HG02938 (cell line): ENCODE measurements around the gene CCNQ.

Experiments used
- ATAC-seq: cut with Tn5 transposase; IDR thresholded peaks from one replicate; pipeline ENCODE4 v1.9.1; 2021; ENCODE audit warnings: mild to moderate bottlenecking, moderate library complexity; ENCODE audit not compliant: unreplicated experiment

CCNQ gene

DNA sequence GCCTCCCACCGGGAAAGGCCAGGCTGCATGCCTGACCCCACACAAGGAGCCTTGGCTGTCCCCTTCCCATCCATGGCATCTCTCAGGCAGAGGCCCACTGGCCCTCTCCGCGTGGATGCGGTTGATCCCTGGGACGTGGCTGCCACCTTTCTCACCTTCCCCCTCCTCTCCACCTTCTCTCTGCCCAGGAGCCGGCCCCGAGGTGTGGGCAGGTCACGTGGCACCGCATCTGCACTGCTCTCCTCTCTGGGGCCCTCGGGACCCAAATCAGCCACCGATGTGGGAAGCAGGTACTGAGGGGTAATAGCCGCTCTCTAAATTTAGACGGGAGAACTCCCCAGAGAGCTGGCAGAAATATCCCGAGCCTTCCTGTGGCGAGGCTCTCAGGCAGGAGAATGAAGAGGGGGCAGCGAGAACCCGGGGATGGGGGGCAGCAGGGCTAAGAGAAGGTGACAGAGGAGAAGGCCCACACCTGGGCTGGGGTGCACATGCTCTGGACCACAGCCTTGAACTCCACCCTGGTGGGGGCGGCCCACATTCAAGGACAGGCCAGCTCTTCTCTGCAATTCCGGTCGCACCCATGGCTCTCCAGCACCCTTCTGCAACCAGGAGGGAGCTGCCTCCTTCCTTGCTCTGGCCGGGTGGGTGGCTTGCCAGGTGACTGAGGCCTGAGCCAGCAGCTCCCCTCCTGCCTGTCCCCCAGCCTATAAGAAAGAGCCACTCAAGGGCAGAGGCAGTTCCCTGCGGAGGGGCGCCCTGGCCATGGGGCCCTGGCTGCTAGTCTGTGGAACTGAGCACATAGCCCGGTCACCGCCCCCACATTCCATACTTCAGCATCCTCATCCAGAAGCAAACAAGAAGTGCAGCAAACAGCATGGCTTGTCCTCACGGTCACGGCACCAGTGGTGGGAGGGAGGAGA lies 38.4 kb upstream of the CCNQ start:
- no peak for ATAC-seq

- no peak for ATAC-seq
Measured at GRCh38 chrX:153636716-153637115, 37.8 kb upstream of the CCNQ start.

DNA sequence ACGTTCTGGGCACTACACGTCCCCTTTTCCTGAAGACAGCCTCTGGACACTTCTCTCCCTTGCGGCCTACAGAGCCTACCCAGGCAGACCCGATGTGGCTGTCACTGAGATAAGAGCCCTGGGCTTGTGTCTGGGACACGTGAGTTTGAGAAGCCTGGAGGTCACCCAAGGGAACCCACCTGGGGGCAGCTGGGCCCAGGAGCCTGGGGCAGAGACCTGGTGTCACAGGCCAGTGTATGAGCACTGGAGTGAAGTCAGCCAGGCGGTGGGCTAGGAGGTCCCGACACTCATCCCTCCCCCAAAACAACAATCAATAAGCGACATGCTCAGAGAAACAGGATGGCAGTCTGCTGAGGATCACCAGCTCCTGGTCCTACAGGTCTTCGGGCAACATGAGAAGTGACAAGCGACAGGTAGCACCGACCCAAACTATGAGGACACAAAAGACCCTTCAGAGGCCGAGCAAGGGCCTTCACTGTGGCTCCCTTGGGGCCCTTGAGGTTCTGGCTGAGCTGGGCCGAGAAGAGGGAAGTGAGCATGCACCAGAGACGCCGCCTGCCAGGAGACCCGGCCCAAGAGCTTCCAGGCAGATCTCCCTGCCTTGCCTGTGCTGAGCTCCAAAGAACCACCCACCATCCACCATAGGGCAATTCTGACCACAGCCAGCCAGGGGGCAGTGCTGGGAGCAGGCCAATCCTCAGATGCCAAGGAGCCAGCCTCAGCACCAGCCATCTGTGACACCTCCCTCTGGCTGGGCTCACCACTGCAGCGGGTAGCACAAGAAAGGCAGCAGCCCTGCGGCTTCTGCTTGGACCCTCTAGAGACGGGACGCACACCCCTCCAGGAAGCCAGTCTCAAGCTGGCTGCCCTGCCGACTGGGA lies 37.1 kb upstream of the CCNQ start:
- ATAC-seq: no peak

GRCh38 chrX:153635388-153635787 lies 36.4 kb upstream of the CCNQ start:
- no peak for ATAC-seq

DNA sequence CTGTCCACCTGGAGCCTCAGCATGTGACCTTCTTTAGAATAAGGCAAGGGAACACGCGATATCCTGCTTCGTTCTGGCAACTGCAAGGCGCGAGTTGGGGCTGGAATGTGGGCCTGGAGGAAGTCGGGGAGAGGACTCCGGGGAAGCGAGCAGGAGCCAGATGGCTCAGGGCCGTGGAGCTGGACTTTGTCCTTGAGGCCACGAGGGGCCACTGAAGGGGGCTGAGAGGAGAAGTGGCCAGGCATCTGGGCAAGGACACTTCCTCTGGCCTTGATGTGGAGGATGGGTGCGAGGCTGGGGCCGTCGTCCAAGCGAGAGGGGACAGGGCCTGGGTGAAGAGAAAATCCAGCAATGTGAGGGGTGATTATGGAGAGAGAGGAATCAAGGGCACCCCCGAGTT lies 35.9 kb upstream of the CCNQ start:
- ATAC-seq: no peak

DNA sequence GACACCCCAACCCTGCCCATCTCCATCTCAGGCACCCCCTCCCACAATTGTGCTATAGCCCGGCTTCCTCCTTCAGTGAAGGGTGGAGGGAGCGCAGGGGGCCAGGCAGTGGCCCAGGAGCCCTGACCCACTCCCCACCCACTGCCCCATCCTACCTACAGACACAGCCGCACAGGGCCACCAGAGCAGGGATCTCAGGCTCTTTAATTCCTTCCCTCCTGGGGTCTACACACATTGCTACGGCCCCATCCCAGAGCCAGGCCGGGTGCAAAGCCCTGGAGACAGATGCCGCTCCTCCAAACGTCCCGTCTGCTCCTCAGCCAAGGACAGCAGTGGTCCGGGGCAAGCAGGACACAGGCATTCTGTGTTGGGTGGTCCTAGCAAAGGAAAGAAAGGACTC lies 35.3 kb upstream of the CCNQ start:
- no peak for ATAC-seq

DNA sequence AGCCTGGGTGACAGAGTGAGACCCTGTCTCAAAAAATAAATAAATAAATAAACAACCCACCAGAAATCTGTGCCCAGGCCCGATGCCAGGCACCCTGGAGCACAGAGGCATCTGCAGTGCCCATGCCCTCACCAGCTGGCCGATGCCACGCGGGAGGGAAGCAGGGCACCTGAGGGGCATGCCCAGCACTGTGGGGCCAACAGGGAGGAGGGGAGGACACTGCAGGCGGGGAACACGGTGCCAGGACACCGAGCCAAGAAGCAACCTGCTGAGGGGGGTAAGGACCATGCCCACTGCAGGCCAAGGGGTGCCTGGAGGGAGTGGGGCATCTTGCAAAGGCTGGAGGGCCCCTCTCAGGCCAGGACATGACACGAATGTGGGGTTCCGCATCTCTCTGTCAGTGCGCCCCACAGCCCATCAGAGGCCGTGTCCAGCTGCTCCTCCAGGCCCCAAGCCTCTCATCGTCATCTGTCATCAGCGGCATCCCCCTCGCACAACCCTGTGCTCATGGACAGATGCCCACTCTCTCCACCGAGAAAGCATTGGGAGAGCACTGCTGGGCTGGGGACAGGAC lies 34.8 kb upstream of the CCNQ start:
- ATAC-seq: no peak

DNA sequence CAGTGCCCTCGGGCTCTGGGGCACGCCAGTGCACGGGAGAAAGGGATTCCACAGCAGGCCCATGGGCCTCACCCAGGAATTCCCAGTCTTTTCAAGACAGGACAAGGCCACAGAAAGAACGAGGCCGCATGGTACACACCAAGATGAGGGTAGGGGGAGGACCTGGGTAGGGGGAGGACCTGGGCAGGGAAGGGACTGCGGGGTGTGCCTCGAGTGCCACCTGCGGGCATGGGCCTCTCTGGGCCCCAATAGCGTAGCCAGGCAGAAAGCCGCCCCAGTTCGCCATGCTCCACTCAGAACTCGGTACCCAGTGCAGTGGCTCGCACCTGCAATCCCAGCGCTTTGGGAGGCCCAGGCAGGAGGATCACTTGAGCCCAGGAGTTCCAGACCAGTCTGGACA lies 34.1 kb upstream of the CCNQ start:
- no peak for ATAC-seq

- ATAC-seq: no peak
Measured at GRCh38 chrX:153632595-153632946, 33.6 kb upstream of the CCNQ start.

- ATAC-seq: no peak
Measured at GRCh38 chrX:153631907-153632594, 33.1 kb upstream of the CCNQ start.

- ATAC-seq: no peak
Measured at GRCh38 chrX:153631346-153631745, 32.4 kb upstream of the CCNQ start.

DNA sequence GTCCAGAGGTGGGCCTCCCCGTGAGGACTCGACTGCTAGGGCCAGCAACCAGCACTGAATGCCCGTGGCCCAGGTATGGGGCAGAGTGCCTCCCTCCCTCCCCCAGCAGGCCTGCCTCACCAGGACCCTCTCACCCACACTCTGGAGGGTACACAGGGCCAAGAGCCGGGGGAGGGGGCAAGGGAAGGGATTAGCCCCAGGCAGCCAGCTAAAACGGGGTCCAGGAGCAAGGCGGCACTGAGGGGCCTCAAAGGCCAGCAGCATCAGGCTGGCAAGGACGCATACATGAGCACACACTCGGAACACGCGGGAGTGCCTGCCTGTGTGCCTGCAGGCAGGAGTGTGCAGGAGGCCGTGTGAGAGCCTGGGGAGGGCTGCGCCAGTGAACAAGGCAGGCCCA lies 29.7 kb upstream of the CCNQ start:
- no peak for ATAC-seq

- ATAC-seq: no peak
Measured at GRCh38 chrX:153628129-153628528, 29.2 kb upstream of the CCNQ start.

- no peak for ATAC-seq
Measured at GRCh38 chrX:153627675-153628111, 28.8 kb upstream of the CCNQ start.

DNA sequence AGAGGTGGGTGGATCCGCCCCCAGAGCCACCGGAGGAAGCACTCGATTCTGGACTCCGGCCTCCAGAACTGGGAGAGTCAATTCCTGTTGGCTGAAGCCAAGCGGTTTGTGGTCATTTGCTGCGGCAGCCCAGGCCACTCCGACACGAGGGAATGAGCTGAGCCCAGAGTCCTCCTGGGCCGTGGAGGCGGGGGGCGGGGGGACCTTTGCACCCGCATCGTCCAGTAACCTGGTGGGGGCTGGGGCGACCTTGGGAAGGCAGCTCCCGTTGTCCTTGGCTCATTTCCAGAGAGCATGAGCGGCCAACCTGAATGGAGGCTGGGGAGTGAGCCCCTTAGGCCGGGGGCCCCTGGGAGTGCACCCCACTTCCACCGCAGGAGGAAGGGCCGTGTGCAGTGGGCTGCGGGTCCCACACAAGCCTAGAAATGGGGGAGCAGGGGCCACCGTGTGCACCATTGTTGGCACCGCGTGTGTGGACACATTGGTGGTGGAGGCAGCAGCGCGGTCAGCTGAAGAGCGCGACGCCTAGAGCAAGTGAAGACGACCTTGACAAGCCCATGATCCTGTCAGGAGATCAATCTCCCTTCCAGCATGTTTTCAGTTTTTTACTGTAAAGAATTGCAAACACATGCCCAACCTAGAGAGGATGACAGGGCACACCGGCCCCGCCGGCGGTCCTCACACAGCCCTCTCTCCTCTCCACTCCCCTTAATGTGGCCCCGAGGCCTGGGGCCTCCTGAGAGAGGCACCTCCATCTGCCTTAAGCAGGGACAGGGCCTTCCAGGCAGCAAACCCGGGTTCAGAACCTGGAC lies 28.1 kb upstream of the CCNQ start:
- no peak for ATAC-seq

GRCh38 chrX:153626025-153626633 lies 27.2 kb upstream of the CCNQ start:
- ATAC-seq: no peak

- no peak for ATAC-seq
Measured at GRCh38 chrX:153625271-153626024, 26.5 kb upstream of the CCNQ start.

DNA sequence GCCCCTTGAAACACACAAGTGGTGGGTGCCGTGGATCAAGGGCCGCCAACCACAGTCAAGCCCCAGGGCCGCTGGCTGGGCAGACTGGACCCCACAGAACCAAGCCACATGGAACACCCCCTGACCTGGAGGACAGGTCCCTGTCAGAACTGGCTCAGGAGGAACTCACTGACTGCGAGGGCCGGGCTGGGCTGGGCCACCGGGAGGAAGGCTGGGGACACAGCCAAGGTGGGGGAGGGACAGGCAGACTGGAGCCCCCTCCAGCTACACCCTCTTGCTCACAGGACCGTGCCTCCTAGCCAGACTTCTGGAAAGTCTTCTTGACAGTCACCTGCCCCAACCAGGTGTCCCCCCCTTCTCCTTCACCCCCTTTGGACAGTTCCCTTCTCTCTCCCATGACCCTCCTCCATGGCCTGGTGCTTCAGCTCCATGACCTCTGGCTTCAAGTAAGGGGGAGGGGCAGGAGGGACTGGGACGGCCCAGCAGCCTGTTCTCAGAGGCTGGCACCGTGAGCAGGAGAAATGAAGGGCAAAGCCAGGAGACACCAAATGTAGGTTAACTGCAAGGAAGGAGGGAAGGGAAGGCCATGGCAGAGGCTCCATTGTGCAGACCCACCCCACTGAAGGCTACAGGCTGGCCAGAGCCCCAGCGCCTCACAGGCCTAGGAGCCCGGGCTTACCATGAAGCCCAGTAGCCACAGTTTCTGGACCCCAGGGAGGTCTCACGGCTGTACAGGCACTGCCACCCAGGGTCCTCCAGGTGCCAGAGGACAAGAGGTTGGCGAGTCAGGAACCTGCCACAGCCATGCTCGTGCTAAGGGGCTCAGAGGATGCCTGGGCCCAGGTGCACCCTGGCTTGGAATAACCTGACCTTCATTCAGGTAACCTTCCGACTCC lies 25.5 kb upstream of the CCNQ start:
- ATAC-seq: no peak
